ENCODE measurements around the gene CDH16. TPM values are rescaled to one million over a fixed set of nuclear protein-coding genes. Genes with fewer than 3 reads are reported as not detected.
A peak's percentile ranks its signal among the peaks of the same experiment; 100 is the strongest.

The CDH16 gene
- total and polyA plus RNA-seq, 2 of the 13 experiments (the other 11 are each of a cell fraction or from before 2014, with no cell fraction given): 2.7 to 3.9 TPM

- TF ChIP-seq GABPB1 (CRISPR knock-in tag; IDR thresholded peaks at IDR 0.05): peak; percentile 17
- no peak for TF ChIP-seq ZNF75D (CRISPR knock-in tag; IDR thresholded peaks at IDR 0.05; ENCODE audit: borderline replicate concordance)
- no peak for TF ChIP-seq ZBTB39 (CRISPR knock-in tag; IDR thresholded peaks at IDR 0.05)
- peak; percentile 90 for TF ChIP-seq PITX1 (CRISPR knock-in tag; IDR thresholded peaks at IDR 0.05)
- no peak for TF ChIP-seq ZNF883 (CRISPR knock-in tag; IDR thresholded peaks at IDR 0.05; ENCODE audit: not compliant biosample characterization)
- peak; percentile 46; the same call in 1 of the 2 replicates for TF ChIP-seq MIER3 (CRISPR knock-in tag; IDR thresholded peaks at IDR 0.05; ENCODE audit: borderline replicate concordance)
- TF ChIP-seq ZSCAN30 (CRISPR knock-in tag; IDR thresholded peaks at IDR 0.05): no peak
- TF ChIP-seq ZNF546 (CRISPR knock-in tag; conservative IDR thresholded peaks at IDR 0.05): no peak; the same call in 1 of the 2 replicates
- TF ChIP-seq ZNF572 (CRISPR knock-in tag; IDR thresholded peaks at IDR 0.05): 0 out of 2 replicates have a peak, but pooled peaks have one; percentile 62
- no peak for TF ChIP-seq ZKSCAN5 (CRISPR knock-in tag; IDR thresholded peaks at IDR 0.05)
- 0 out of 2 replicates have a peak, but pooled peaks have one; percentile 29 for TF ChIP-seq POLR2AphosphoS5 (IDR thresholded peaks at IDR 0.05; ENCODE audit: low read depth, low read length)
- no peak for TF ChIP-seq HES4 (CRISPR knock-in tag; IDR thresholded peaks at IDR 0.05; ENCODE audit: borderline replicate concordance)
- TF ChIP-seq HNF1A (IDR thresholded peaks at IDR 0.05; ENCODE audit: low read depth): peak; percentile 64; the same call in 1 of the 2 replicates
- no peak for TF ChIP-seq HNF1A (CRISPR knock-in tag; IDR thresholded peaks at IDR 0.05; ENCODE audit: borderline replicate concordance)
- 0 out of 2 replicates have a peak, but pooled peaks have one; percentile 8 for TF ChIP-seq ZNF747 (CRISPR knock-in tag; IDR thresholded peaks at IDR 0.05; ENCODE audit: borderline replicate concordance)
- no peak for TF ChIP-seq ZNF484 (CRISPR knock-in tag; IDR thresholded peaks at IDR 0.05; ENCODE audit: borderline replicate concordance, low read depth)
- TF ChIP-seq ZNF343 (CRISPR knock-in tag; IDR thresholded peaks at IDR 0.05): no peak
- 0 out of 2 replicates have a peak, but pooled peaks have one; percentile 1 for TF ChIP-seq ARID2 (CRISPR knock-in tag; IDR thresholded peaks at IDR 0.05; ENCODE audit: borderline replicate concordance)
- no peak for TF ChIP-seq ZNF530 (CRISPR knock-in tag; IDR thresholded peaks at IDR 0.05; ENCODE audit: low read depth)
- TF ChIP-seq ZNF709 (CRISPR knock-in tag; IDR thresholded peaks at IDR 0.05): no peak; the same call in 1 of the 2 replicates
- TF ChIP-seq ZFP62 (CRISPR knock-in tag; IDR thresholded peaks at IDR 0.05): no peak
- TF ChIP-seq SIX1 (CRISPR knock-in tag; IDR thresholded peaks at IDR 0.05; ENCODE audit: borderline replicate concordance): peak; percentile 63; the same call in 1 of the 2 replicates
- no peak for TF ChIP-seq ATF1 (CRISPR knock-in tag; IDR thresholded peaks at IDR 0.05)
- TF ChIP-seq RXRA (CRISPR knock-in tag; IDR thresholded peaks at IDR 0.05): no peak; the same call in 1 of the 2 replicates
- TF ChIP-seq NONO (IDR thresholded peaks at IDR 0.05): no peak
- TF ChIP-seq NONO (CRISPR knock-in tag; conservative IDR thresholded peaks at IDR 0.05): no peak
These were observed 13.6 kb downstream of the CDH16 start (continued) for GRCh38 chr16:66904846-66905632.

All from HepG2 (cell line).